ENCODE data around the gene GLRA2. TPM values are rescaled to one million over a fixed set of nuclear protein-coding genes. Genes with fewer than 3 reads are reported as not detected.

Gene GLRA2
- total RNA-seq, 4 donors from 2014 or later = not detected

- TF ChIP-seq CTCF (IDR thresholded peaks at IDR 0.05 in 4 of 5, conservative IDR thresholded peaks at IDR 0.05 in 1 of 5) (no peak), POLR2A (IDR thresholded peaks at IDR 0.05) (no peak)
- DNase-seq (no peak), ATAC-seq (no peak)
- Histone ChIP-seq H3K9me3 (no peaks in the 10 kb centered on the region), H3K4me3 (no peak overlapping the region), H3K36me3 (no peaks in the 10 kb centered on the region), H3K27me3 (no peaks in the 10 kb centered on the region), H3K4me1 (no peaks in the 10 kb centered on the region), H3K27ac (no peak overlapping the region)
- in situ Hi-C loops (cut with MboI; ENCODE audit: low sequenced_read_pairs in 4 of 4) (no loop called here), intact Hi-C loops (cut with DNase I; ENCODE audit: low total_unique reads) (no loop called here)
Observed at GRCh38 chrX:14660970-14661369, 131.6 kb downstream of the GLRA2 start.

- Histone ChIP-seq H3K4me3 (no peak overlapping the region), H3K27ac (no peak overlapping the region), H3K27me3 (no peaks in the 10 kb centered on the region), H3K4me1 (no peaks in the 10 kb centered on the region), H3K36me3 (no peaks in the 10 kb centered on the region), H3K9me3 (no peaks in the 10 kb centered on the region)
- TF ChIP-seq CTCF (IDR thresholded peaks at IDR 0.05 in 4 of 5, conservative IDR thresholded peaks at IDR 0.05 in 1 of 5) (no peak), POLR2A (IDR thresholded peaks at IDR 0.05) (no peak)
- intact Hi-C loops (cut with DNase I; ENCODE audit: low total_unique reads) (no loop called here), in situ Hi-C loops (cut with MboI; ENCODE audit: low sequenced_read_pairs in 4 of 4) (no loop called here)
- DNase-seq (no peak), ATAC-seq (no peak)
Observed at GRCh38 chrX:14670819-14671218, 141.5 kb downstream of the GLRA2 start.

- no peak for ATAC-seq
- intact Hi-C loops (cut with DNase I; ENCODE audit: low total_unique reads) = no loop called here
- no peak for DNase-seq
Observed at GRCh38 chrX:14672611-14673172, 143.4 kb downstream of the GLRA2 start.

GRCh38 chrX:14673236-14673635, 143.9 kb downstream of the GLRA2 start:
- intact Hi-C loops (cut with DNase I; ENCODE audit: low total_unique reads) = no loop called here

More at GRCh38 chrX:14672611-14673172, 143.4 kb downstream of the GLRA2 start:
- Histone ChIP-seq H3K27ac (no peak overlapping the region), H3K27me3 (no peaks in the 10 kb centered on the region), H3K4me1 (no peaks in the 10 kb centered on the region), H3K9me3 (peaks cover 0 to 5% (median 0%) of the 10 kb centered on the region in 3 donors), H3K36me3 (no peaks in the 10 kb centered on the region), H3K4me3 (no peak overlapping the region)
- in situ Hi-C loops (cut with MboI; ENCODE audit: low sequenced_read_pairs in 4 of 4) = no loop called here
- TF ChIP-seq CTCF (IDR thresholded peaks at IDR 0.05 in 4 of 5, conservative IDR thresholded peaks at IDR 0.05 in 1 of 5) = no peak
- TF ChIP-seq POLR2A (IDR thresholded peaks at IDR 0.05) = no peak

More at GRCh38 chrX:14673236-14673635, 143.9 kb downstream of the GLRA2 start:
- H3K4me3 ChIP-seq = no peak overlapping the region
- H3K36me3 ChIP-seq = no peaks in the 10 kb centered on the region
- no peak overlapping the region for H3K27ac ChIP-seq
- DNase-seq (no peak), ATAC-seq (no peak)
- TF ChIP-seq CTCF (IDR thresholded peaks at IDR 0.05 in 4 of 5, conservative IDR thresholded peaks at IDR 0.05 in 1 of 5) (no peak), POLR2A (IDR thresholded peaks at IDR 0.05) (no peak)
- H3K9me3 ChIP-seq = peaks cover 0 to 5% (median 0%) of the 10 kb centered on the region in 3 donors
- in situ Hi-C loops (cut with MboI; ENCODE audit: low sequenced_read_pairs in 4 of 4) = no loop called here
- H3K4me1 ChIP-seq = no peaks in the 10 kb centered on the region
- H3K27me3 ChIP-seq = no peaks in the 10 kb centered on the region

Data from gastrocnemius medialis (tissue), 4 donors.